ENCODE results near the gene NAE1.
"Not testable (repeated sequence)": the region's sequence is repeated elsewhere in the genome, so short reads cannot be mapped to it uniquely, and the experiment has no call there.

The NAE1 gene

DNA sequence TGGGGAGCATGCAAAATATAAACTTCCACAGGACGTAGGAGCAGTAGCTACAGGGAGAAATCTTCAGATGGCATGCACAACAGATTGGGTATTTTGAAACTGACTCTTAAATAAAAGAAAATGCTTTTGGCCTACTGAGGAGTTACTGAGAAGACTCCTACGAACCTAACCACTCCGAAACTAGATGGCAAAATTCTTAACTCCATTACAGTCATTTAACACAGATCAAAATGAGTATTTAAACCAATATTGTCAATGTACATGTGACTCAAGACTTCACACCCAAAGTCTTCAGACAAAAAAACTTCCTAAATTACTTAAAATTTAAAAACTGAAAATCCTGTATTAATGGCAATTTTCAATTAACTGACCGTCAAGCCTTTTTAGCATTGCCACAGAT is 21.0 kb downstream of the NAE1 start:
- in situ Hi-C loops (cut with MboI; ENCODE audit: low sequenced_read_pairs), result no loop called here

DNA sequence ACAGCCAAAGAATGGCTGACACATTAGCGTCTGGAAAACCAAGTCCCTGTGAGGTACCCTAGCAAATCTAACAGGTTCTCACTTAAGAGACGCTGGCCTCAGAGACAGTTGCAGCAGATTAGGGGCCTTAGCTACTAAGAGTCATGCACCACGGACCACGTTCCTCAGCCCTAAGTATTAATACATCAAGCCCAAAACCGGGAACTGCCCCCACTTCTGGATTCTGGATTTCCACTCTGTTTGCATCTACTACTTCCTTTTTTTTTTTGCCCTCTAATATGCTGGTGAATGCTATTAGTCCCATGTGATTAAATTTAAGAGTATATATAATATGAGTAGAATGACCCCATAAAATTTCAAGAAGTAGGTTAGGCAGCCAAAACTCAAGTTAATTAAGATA is 28.6 kb downstream of the NAE1 start:
- in situ Hi-C loops (cut with MboI; ENCODE audit: low sequenced_read_pairs), result no loop called here

DNA sequence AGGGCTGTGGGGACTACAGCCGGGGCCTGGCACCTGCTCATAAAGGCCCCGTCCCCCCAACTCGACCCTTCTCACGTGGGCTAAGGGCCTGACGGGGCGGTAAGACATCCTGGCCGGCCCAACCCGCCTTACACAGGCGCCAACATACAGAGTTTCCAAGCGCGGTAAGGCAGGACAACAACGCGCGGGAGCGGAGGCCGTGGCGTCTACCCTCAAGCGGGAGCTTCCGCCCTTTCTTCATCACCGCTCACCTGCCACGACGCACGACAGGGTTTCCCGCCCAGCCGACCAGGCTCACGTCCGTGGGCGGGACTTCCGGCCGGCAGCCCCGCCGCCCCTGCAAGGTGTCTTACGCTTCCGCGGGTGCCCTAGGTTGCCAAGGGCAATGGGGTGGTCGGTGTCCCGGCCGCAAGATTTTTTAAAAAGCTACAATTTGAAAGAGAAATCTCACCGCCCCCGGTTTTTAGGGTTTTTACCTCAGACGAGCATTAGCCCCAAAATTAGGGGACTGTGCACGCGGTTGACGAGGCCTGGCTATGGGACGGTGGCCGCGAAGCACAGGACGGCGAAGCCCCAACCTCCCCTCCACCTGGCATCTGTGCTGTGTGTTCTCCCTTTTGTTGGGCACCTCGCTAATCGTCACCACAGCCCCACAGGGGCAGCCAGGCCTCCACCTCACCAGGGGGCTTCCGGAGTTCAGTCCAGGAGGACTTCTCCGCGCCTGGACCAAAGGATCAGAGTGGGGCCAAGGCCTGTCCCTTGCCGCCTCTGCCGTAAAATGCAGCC is 29.3 kb downstream of the NAE1 start, which contains the start of gene TERB1:
Gene TERB1, minus strand, starts transcription at position 265 of the 786 bp plus-strand sequence. CDS start 4,786 bp downstream, outside the sequence.
- in situ Hi-C loops (cut with MboI; ENCODE audit: low sequenced_read_pairs), result no loop called here

DNA sequence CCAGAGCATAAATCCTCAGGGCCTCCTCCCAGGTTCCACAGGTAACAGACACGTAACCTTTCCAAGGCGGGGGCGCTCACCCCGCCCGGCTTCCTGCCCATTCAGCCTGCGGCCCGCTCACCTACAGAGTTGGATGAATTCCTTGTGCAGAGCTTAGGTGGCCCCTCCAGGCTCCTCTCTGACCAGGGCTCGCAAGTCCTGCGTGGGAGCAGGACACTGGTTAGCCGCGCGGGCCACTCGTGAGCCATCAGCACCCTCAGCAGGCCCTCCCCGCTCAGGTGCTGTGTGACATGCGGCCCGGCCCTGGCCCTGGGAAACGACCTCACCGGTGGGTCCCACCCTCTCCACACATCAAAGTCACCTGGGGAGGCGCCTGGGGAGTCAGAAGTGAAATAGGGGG is 29.9 kb downstream of the NAE1 start:
- in situ Hi-C loops (cut with MboI; ENCODE audit: low sequenced_read_pairs), result no loop called here

DNA sequence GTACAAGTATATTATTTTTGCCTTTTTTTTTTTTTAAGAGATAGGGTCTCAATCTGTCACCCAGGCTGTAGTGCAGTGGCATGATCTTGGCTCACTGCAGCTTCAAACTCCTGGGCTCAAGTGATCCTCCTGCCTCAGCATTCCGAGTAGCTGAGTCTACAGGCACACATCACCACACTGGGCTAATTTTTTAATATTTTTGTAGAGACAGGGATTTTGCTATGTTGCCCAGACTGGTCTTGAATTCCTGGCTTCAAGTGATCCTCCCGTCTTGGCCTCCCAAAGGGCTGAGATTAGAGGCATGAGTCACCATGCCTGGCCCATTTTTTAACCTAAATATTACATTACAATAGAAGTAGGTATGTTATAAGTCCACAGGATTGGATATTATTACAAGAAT is 32.6 kb downstream of the NAE1 start:
- in situ Hi-C loops (cut with MboI; ENCODE audit: low sequenced_read_pairs), result no loop called here

DNA sequence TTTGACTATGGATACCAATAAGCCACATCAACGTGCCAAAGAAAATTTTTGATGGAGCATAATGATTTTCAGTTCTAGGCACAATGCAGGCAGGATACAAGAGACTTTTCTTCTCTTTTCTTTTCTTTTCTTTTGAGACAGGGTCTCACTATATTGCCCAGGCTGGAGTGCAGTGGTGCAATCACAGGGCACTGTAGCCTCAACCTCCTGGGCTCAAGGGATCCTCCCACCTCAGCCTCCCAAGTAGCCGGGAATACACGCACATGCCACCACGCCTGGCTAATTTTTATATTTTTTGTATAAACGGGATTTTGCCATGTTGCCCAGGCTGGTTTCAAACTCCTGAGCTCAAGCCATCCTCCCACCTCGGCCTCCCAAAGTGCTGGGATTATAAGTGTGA is 36.8 kb downstream of the NAE1 start:
- in situ Hi-C loops (cut with MboI; ENCODE audit: low sequenced_read_pairs), result not testable (repeated sequence)

DNA sequence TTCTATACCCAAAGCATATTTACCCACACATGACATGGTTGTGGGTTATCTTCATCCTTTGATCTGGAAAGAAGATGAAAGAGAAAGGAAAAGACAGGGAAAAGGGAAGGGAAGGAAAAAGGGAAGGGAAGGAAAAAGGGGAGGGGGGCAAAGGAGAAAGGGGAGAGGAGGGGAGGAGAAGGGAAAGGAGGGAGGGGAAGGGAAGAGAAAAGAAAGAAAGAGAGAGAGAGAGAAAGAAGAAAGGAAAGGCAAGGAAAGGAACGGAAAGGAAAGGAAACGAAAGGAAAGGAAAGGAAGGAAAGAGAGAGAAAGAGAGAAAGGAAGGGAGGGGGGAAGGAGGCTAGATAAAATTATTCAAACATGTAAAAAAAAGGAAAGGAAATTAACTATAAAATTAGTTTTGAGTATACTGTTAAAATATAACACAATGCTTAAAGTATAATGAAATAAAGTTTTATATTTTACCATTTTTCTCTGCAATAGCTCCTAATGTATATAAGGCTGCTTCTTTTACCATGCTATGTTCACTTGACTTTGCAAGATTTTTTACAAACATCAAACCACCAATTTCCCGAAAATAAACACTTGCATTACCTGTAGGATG is 40.5 kb downstream of the NAE1 start:
- in situ Hi-C loops (cut with MboI; ENCODE audit: low sequenced_read_pairs), result no loop called here

DNA sequence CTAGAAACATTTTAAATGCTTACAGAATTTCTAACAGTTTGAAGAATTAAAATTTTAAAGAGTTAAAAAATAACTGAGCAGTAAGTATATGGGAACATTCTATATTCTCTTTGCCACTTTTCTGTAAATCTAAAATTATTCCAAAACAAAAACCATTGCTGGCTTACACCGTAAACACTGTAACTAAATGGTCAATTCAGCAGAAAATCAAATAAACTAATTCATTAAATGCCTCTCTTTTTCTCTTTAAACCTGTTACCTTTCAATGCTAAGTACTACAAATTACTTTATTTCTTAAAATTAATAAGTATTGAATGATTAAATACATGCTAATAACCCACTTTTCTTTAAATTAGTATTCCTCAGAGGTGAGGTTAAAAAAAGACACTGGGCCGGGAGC is 43.3 kb downstream of the NAE1 start:
- in situ Hi-C loops (cut with MboI; ENCODE audit: low sequenced_read_pairs), result no loop called here

DNA sequence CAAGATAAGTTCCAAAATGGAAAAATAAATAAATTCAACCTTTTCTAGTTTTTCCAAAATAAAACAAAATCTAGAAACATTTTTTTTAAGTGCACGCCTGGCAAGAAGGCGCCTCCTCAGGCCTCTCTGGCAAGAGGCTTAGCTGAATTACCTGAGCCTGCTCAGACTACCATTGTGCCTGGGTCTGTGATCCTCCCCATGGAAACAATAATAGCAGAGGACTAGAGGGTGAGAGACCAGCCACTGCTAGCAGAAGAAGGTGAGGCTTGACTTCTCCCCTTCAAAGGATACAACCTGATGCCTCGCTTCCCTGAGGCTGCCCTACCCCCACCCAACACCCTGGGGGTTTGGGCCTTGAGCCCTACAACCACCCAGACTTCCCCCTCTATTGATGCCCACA is 44.2 kb downstream of the NAE1 start:
- in situ Hi-C loops (cut with MboI; ENCODE audit: low sequenced_read_pairs), result no loop called here

DNA sequence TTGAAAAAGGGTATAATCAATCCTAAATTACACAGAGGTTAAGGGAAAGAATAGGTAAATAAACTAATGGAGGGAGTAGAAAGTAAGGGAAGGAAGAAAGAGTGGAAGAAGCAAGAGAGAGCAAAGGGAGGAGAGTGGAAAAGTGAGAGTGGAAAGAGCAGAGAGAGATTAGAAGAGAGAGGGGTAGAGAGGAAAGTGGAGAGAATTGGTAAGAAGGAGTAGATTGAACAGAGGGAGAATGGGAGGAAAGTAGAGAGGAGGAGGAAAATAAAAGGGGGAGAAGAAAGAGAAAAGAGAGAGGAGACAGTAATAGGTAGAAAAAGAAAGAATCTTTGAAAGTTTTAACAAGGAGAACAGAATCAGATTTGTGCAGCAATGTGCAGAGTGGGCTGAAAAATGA is 54.3 kb downstream of the NAE1 start:
- in situ Hi-C loops (cut with MboI; ENCODE audit: low sequenced_read_pairs), result no loop called here

DNA sequence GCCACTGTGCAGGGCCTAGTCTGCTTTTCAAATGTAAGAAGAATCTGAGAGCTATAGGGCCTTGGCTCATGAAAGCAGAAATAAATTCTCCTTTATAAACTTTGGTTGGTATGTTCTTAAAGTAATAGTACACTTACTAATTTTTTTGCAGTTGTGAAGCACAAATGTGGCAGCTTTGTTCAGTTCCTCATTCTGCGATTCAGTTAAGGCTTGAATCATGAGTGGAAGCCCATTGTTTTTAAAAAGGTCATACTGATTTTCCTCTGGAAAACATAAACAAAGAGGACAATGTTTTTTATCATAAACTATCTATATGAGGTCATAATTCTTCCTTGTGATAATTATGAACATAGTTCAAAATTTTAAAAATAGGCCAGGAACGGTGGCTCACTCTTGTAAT is 55.8 kb downstream of the NAE1 start:
- in situ Hi-C loops (cut with MboI; ENCODE audit: low sequenced_read_pairs), result no loop called here

DNA sequence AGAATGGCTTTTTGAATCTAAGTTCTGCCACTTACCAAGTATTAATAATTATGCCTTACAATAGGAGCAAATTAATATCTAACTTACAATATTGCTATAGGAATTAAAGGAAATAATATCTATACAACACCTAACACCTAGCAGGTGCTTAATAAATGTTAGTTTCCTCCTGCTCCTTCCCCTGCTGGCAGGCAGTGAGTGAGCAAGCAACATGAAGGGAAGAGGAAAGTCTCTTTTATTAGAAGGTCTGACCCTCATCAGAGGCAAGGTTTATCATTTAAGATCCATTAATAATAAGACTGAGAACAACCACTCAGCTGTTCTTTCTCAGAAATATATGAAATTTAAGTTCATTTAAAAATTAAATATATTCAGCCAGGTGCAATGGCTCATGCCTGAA is 72.7 kb downstream of the NAE1 start:
- in situ Hi-C loops (cut with MboI; ENCODE audit: low sequenced_read_pairs), result no loop called here

DNA sequence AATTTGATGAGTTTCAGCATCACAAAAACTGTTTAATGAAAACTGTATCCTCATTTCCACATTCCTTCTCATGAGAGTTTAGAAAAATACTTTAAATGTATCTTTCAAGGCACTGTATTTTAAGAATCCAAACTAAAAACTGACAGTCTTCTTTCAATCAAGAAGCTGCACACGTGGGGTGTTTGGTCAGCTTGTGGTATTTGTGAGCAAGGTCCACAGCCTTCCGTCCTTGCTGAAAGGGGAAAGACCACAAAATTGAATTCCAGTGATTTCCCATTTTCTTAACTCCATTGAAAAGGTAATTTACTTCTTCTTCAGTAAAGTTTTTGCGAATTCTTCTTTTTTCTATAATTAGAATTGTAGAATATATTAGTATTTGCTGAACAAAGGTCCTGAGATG is 76.0 kb downstream of the NAE1 start:
- in situ Hi-C loops (cut with MboI; ENCODE audit: low sequenced_read_pairs), result no loop called here

DNA sequence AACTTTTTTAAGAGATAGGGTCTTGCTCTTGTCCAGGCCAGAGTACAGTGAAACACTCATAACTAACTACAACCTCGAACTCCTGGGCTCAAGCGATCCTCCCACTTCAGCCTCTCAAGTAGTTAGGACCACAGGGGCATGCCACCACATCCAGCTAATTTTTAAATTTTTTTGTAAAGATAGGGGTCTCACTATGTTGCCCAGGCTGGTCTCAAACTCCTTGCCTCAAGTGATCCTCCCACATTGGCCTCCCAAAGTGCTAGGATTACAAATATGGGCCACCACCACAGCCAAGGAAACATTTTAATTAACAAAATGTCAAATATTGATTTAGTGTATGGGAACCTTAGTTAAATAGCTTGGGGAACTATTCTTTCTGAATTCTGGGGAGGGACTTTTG is 76.6 kb downstream of the NAE1 start:
- in situ Hi-C loops (cut with MboI; ENCODE audit: low sequenced_read_pairs), result no loop called here

DNA sequence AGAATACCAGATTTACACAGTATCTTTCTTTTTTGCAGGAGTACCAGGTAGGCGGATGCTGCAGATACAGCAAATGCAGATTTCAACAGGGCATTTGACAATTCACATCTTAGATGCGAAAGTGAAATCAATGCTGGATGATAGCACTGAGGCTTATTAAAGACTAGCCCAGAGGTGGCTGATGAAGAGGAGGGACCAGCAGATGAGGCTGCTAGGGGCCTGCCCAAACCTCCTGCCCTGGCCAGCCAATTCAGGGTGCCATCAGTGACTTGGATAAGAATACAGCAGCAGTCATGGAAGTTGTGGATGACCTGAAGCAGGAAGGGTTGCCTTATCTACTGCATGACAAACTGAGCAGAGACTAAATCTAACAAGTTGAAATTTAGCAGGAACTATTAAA is 77.8 kb downstream of the NAE1 start:
- in situ Hi-C loops (cut with MboI; ENCODE audit: low sequenced_read_pairs), result no loop called here

Data from hTERT RPE-1 (cell line).